NB4 (cell line): ENCODE results near the gene SLC12A7.

Experiments used
- DNase-seq: peaks from one replicate; pipeline ENCODE4 v3.0.0; 2010; ENCODE audit warnings: low read depth
- H3K4me3 ChIP-seq: one replicate; pipeline ENCODE4 v1.5.1; 2011; ENCODE audit warnings: mild to moderate bottlenecking, low read depth, low read length, moderate library complexity
- CTCF ChIP-seq: IDR thresholded peaks from one replicate; pipeline ENCODE4 v1.5.1; 2012; ENCODE audit warnings: low read depth, low read length
- MAX ChIP-seq: IDR thresholded peaks from 2 replicates; pipeline ENCODE4 v1.6.1; 2011; ENCODE audit warnings: low read depth, low read length
- MYC ChIP-seq: IDR thresholded peaks from 2 replicates; pipeline ENCODE4 v1.6.1; 2011; ENCODE audit warnings: low read depth, low read length
- POLR2A ChIP-seq: IDR thresholded peaks from 2 replicates; pipeline ENCODE4 v1.6.1; 2011; ENCODE audit warnings: mild to moderate bottlenecking; ENCODE audit not compliant: insufficient read length; ENCODE audit errors: extremely low read depth

The SLC12A7 gene

GRCh38 chr5:1010641-1011046 is 101.2 kb downstream of the SLC12A7 start:
- TF ChIP-seq POLR2A (no peak), CTCF (no peak), MYC (no peak), MAX (no peak)
- DNase-seq = no peak
- peak overlapping the region; percentile 55 for H3K4me3 ChIP-seq

DNA sequence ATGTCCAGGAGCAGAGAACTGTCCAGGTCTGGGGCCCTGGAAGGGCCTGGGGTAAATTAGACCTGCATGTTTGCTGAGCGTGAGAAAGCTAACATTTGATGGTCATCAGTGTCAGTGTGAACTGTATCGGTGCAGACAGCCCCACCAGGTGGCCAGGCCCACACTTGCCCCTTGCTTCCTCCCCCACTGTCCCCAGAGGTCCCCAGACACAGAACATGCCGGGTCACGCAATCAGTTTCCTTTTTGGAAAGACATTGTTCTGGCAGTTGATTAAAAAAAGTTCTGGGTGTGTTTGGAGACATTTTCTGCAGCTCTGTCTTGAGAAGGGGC is 101.7 kb downstream of the SLC12A7 start:
- peak overlapping the region; percentile 55 for H3K4me3 ChIP-seq
- peak; percentile 75 for DNase-seq
- TF ChIP-seq MYC (peak; percentile 77; the same call in 1 of the 2 replicates), POLR2A (no peak), CTCF (peak; percentile 44), MAX (peak; percentile 70)

DNA sequence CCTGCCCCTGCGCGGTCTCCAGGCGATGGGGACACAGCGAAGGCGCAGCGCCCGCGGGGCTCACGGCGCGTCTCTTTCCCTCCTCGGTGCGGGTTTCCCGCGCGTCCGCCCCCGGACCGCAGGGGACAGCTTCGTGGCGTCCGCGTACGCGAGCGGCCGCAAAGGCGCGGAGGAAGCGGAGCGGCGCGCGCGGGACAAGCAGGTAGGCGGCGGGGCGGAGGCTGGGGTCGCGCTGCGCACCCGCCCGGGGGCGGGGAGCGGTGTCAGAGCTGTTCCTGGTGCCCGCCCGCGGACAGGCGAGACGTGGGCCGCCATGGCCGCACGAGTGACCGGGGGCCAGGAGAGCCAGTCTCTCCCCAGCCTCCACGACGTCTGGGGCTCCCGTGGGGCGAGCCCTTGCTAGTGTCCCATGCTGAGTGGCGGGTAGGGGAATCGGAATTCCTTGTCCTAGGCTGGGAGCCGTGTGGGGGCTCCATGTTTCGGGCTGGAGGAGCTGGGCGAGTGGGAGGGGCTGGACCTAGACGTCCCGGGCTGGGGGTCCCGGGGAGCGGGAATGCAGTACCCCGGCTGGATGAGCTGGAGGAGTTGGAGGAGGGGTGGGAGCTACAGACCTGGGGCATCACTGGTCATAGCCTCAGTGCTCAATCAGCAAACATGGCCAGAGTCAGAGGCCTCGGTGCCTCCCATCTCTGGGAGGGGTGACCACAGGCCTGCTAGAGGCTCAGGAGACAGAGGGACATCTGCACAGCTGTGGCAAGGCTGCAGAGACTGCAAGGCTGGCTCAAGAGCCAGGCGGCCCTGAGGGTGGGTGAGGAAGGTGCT is 102.3 kb downstream of the SLC12A7 start:
- no peak for DNase-seq
- TF ChIP-seq MYC = no peak
- no peak for TF ChIP-seq POLR2A
- TF ChIP-seq MAX = no peak
- no peak for TF ChIP-seq CTCF
- peak overlapping the region; percentile 55 for H3K4me3 ChIP-seq

DNA sequence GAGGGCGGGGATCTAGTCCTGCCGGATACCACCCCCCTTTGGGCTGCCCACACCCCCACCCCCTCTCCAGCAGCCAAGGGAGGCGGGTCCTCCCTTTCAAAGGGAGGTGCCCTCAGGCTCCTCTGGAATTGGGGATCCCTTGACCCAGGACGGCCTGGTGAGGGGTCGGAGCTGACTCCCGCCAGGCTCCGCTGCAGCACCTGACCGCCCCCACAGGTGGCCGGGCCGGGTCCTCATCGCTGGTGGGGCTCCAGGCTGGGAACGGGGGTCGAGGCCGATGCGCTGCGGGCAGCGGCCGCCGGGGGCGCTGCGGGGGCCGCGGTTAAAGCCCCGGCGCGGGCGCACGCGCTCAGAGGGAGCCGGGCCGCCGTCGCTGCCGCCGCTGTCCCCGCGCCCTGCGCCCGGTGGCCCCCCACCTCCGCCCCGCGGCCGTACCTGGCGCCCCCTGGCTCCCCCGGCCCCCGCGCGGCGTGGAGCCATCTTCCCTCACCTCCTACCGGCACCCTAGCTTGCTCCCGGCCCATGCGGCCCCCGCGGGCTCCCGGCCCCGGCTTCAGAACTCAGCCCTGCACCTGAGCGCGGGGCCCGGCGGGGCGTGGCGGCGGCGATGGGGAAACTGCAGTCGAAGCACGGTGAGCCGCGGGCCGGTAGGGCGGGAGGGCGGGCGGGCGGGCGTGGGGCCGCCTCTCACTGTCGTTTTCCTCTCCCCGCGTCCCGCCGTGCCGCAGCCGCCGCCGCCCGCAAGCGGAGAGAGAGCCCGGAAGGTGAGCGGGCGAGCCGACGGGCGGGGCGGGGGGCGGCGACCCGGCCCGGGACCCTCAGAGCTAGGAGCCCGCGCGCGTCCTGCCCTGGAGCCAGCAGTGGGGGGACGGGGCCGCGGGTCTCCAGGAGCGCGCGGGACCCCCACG is 103.2 kb downstream of the SLC12A7 start, which contains the start of gene NKD2:
TSS of gene NKD2 (plus strand) at position 352 of the 908 bp plus-strand sequence. CDS start at position 608, 256 bp downstream.
- peak; percentile 60 for DNase-seq
- no peak; the same call in 1 of the 2 replicates for TF ChIP-seq MAX
- TF ChIP-seq POLR2A = peak; percentile 72
- peak; percentile 60 for TF ChIP-seq MYC
- TF ChIP-seq CTCF = peak; percentile 36
- peak within 1 kb of the TSS; percentile 55 for H3K4me3 ChIP-seq

- no peak for DNase-seq
- no peak overlapping the region for H3K4me3 ChIP-seq
- TF ChIP-seq POLR2A (no peak), CTCF (no peak), MYC (no peak), MAX (no peak)
Observed at GRCh38 chr5:1007681-1008450, 104.0 kb downstream of the SLC12A7 start.
